KMS-11 (cell line): ENCODE data around the gene TEKT5.

ENCODE experiments used
- H2AFZ ChIP-seq: fragments of 200-600 bp; sonication (generic); 2 replicates; pipeline ENCODE4 v1.6.1; 2016; ENCODE audit warnings: antibody characterized with exemption, mixed run types, low read depth
- H3K27ac ChIP-seq: fragments of 200-600 bp; sonication (generic); 2 replicates; pipeline ENCODE4 v1.6.1; 2016; ENCODE audit warnings: mild to moderate bottlenecking, mixed run types
- H3K27me3 ChIP-seq: fragments of 200-600 bp; sonication (generic); 2 replicates; pipeline ENCODE4 v1.6.1; 2017; ENCODE audit warnings: mild to moderate bottlenecking, low read depth, mixed run types, moderate library complexity; ENCODE audit not compliant: insufficient read depth
- H3K36me3 ChIP-seq: fragments of 200-600 bp; sonication (generic); 2 replicates; pipeline ENCODE4 v1.6.1; 2017; ENCODE audit warnings: mild to moderate bottlenecking, mixed run types; ENCODE audit not compliant: insufficient read depth
- H3K4me1 ChIP-seq: fragments of 200-600 bp; sonication (generic); 2 replicates; pipeline ENCODE4 v1.6.1; 2016; ENCODE audit warnings: mild to moderate bottlenecking, low read depth, mixed run types; ENCODE audit not compliant: poor library complexity, severe bottlenecking
- H3K4me2 ChIP-seq: fragments of 200-600 bp; sonication (generic); 2 replicates; pipeline ENCODE4 v1.7.0; 2016; ENCODE audit warnings: mild to moderate bottlenecking, mixed run types
- H3K4me3 ChIP-seq: fragments of 200-600 bp; sonication (generic); IDR thresholded peaks from 2 replicates; pipeline ENCODE4 v1.6.1; 2017; ENCODE audit warnings: low read depth, low read length, mixed read lengths; ENCODE audit not compliant: insufficient read depth
- H3K79me2 ChIP-seq: fragments of 200-600 bp; sonication (generic); 2 replicates; pipeline ENCODE4 v1.6.1; 2016; ENCODE audit warnings: low read depth, mixed run types; ENCODE audit not compliant: insufficient read depth
- H3K9ac ChIP-seq: fragments of 200-600 bp; sonication (generic); 2 replicates; pipeline ENCODE4 v1.6.1; 2016; ENCODE audit warnings: mild to moderate bottlenecking, mixed run types
- H4K20me1 ChIP-seq: fragments of 200-600 bp; sonication (generic); 2 replicates; pipeline ENCODE4 v1.6.1; 2016; ENCODE audit warnings: mild to moderate bottlenecking, mixed run types; ENCODE audit not compliant: insufficient read depth
- TF ChIP-seq, protein P1 (sequence below): fragments of 200-600 bp; sonication (generic); conservative IDR thresholded peaks from 2 replicates; pipeline ENCODE4 v1.6.1; 2017; ENCODE audit warnings: low read depth, mild to moderate bottlenecking, antibody characterized with exemption, low read length, moderate library complexity, mixed read lengths

Gene TEKT5

DNA sequence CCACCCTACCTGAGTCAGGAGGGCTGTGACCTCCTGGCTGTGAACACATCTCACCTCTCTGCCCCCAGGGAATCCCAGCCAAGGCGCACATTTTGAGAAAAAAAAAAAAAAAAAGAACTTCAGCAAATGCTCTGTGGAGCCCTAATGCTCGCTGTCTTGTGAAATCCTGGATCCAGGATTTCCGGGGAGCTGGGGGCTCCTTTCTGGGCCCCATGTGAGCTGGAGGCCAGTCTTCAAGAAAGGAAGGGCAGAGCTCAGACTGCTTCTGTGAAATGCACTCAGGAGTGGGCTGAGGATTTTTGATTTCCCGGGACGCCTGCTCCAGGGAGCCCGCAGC, 78.3 kb downstream of the TEKT5 start:
- H3K27me3 ChIP-seq: no peaks in the 10 kb centered on the region
- H3K36me3 ChIP-seq: no peaks in the 10 kb centered on the region
- H3K27ac ChIP-seq: no peak overlapping the region
- no peak overlapping the region for H3K4me3 ChIP-seq
- H3K79me2 ChIP-seq: no peaks in the 10 kb centered on the region
- no peak overlapping the region for H3K4me2 ChIP-seq
- no peak overlapping the region for H2AFZ ChIP-seq
- no peaks in the 10 kb centered on the region for H4K20me1 ChIP-seq
- peaks cover 5% of the 10 kb centered on the region for H3K4me1 ChIP-seq
- H3K9ac ChIP-seq: no peak overlapping the region
- TF ChIP-seq, protein P1, sequence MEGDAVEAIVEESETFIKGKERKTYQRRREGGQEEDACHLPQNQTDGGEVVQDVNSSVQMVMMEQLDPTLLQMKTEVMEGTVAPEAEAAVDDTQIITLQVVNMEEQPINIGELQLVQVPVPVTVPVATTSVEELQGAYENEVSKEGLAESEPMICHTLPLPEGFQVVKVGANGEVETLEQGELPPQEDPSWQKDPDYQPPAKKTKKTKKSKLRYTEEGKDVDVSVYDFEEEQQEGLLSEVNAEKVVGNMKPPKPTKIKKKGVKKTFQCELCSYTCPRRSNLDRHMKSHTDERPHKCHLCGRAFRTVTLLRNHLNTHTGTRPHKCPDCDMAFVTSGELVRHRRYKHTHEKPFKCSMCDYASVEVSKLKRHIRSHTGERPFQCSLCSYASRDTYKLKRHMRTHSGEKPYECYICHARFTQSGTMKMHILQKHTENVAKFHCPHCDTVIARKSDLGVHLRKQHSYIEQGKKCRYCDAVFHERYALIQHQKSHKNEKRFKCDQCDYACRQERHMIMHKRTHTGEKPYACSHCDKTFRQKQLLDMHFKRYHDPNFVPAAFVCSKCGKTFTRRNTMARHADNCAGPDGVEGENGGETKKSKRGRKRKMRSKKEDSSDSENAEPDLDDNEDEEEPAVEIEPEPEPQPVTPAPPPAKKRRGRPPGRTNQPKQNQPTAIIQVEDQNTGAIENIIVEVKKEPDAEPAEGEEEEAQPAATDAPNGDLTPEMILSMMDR: no peak

DNA sequence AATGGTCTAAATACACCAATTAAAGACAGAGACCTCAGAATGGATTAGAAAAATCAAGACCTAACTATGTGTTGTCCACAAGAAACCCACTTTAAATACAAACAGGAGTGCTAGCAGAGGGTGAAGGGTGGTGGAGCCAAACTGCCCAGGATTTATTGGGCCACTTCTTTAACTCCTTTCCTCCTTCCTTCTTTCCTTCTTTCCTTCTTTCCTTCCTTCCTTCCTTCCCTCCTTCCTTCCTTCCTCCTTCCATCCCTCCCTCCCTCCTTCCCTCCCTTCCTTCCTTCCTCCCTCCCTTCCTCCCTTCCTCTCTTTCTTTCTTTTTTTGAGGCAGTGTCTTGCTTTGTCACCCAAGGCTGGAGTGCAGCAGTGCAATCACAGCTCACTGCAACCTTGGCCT, 80.0 kb downstream of the TEKT5 start:
- H4K20me1 ChIP-seq: no peaks in the 10 kb centered on the region
- H3K9ac ChIP-seq: no peak overlapping the region
- H3K36me3 ChIP-seq: no peaks in the 10 kb centered on the region
- H3K4me1 ChIP-seq: peaks cover 21% of the 10 kb centered on the region
- H3K4me3 ChIP-seq: no peak overlapping the region
- H2AFZ ChIP-seq: no peak overlapping the region
- TF ChIP-seq, protein P1: no peak
- H3K4me2 ChIP-seq: no peak overlapping the region
- no peaks in the 10 kb centered on the region for H3K79me2 ChIP-seq
- H3K27ac ChIP-seq: no peak overlapping the region
- no peaks in the 10 kb centered on the region for H3K27me3 ChIP-seq

DNA sequence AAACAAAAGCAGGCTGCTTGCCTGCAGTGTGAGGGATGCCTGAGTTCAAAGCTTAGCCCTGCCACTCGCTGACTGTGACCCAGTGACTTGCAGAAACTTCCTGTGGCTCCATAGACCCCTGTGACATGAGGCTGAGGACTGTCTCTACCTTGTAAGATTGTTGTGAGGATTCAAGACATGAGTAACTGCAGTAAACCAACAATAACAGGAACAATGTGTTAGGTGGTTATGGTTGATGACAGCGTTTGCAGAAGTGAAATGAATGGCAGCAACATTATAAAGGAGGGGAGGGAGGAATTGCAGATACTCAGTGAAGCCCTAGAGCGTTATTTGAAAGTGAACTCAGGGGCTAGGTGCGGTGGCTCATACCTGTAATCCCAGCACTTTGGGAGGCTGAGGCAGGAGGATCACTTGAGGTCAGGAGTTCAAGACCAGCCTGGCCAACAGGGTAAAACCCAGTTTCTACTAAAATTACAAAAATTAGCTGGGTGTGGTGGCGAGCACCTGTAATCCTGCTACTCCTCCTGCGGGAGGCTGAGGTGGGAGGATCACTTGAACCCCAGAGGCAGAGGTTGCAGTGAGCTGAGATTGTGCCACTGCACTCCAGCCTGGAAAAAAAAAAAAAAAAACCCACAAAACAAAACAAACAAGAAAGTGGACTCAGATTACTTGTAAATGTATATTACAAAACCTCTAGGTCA, 80.8 kb downstream of the TEKT5 start:
- TF ChIP-seq, protein P1: no peak
- H3K9ac ChIP-seq: no peak overlapping the region
- H3K4me1 ChIP-seq: peaks cover 21% of the 10 kb centered on the region
- H4K20me1 ChIP-seq: no peaks in the 10 kb centered on the region
- H3K36me3 ChIP-seq: no peaks in the 10 kb centered on the region
- H3K27me3 ChIP-seq: no peaks in the 10 kb centered on the region
- H3K27ac ChIP-seq: no peak overlapping the region
- H2AFZ ChIP-seq: no peak overlapping the region
- H3K4me3 ChIP-seq: no peak overlapping the region
- no peak overlapping the region for H3K4me2 ChIP-seq
- H3K79me2 ChIP-seq: no peaks in the 10 kb centered on the region

DNA sequence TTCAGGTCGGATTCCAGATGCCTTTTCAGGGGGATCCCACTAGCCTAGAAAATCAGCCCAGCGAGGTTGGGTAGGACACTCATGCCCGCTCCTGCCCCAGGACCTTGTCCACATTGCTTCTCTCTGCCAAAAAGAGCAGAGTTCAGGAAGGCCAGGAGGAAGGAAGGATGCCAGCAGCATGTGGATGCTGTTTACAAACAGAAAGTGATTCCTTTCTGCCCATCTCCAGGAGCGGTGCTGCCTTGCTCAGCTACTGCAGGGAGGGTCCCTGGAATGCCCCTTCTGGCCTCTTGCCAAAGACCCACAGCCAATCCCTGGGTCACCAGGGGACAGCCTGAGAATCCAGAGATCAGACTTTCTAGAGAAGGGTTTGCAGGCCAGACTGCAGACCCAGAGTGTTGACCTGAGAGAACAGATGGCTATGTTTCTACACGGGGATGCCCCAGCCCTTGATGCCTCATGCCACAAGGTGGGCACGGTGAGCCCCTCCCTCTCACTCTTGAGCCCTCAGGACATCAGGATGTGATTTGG, 82.0 kb downstream of the TEKT5 start:
- TF ChIP-seq, protein P1: no peak
- Histone ChIP-seq H3K36me3 (no peaks in the 10 kb centered on the region), H3K9ac (no peak overlapping the region), H3K27me3 (no peaks in the 10 kb centered on the region), H4K20me1 (no peaks in the 10 kb centered on the region), H2AFZ (no peak overlapping the region), H3K4me2 (no peak overlapping the region), H3K4me1 (peaks cover 21% of the 10 kb centered on the region), H3K27ac (no peak overlapping the region), H3K79me2 (no peaks in the 10 kb centered on the region), H3K4me3 (no peak overlapping the region)
